Karpas-422 (cell line): ENCODE results near the gene PPP5C. TPM values are rescaled to one million over a fixed set of nuclear protein-coding genes. Genes with fewer than 3 reads are reported as not detected.

Experiments used
- DNase-seq: peaks from one replicate; pipeline ENCODE4 v3.0.0-alpha.2; 2015
- H2AFZ ChIP-seq: fragments of 200-600 bp; sonication (generic); 2 replicates; pipeline ENCODE4 v1.6.1; 2014; ENCODE audit warnings: antibody characterized with exemption, low read length, mixed read lengths
- H3K27ac ChIP-seq: fragments of 200-600 bp; sonication (generic); 2 replicates; pipeline ENCODE4 v1.5.1; 2014; ENCODE audit warnings: mild to moderate bottlenecking, low read length, moderate library complexity
- H3K27me3 ChIP-seq: fragments of 200-600 bp; sonication (generic); 2 replicates; pipeline ENCODE4 v1.6.1; 2014; ENCODE audit warnings: low read length, mixed read lengths
- H3K36me3 ChIP-seq: fragments of 200-600 bp; sonication (generic); 2 replicates; pipeline ENCODE4 v1.6.1; 2014; ENCODE audit warnings: low read length, mixed read lengths; ENCODE audit not compliant: insufficient read depth
- H3K4me1 ChIP-seq: fragments of 200-600 bp; sonication (generic); 2 replicates; pipeline ENCODE4 v1.6.1; 2014; ENCODE audit warnings: mild to moderate bottlenecking, low read length, mixed read lengths
- H3K4me2 ChIP-seq: fragments of 200-600 bp; sonication (generic); 2 replicates; pipeline ENCODE4 v1.6.1; 2014; ENCODE audit warnings: low read length, low read depth, mild to moderate bottlenecking; ENCODE audit not compliant: poor library complexity, severe bottlenecking
- H3K4me3 ChIP-seq: fragments of 200-600 bp; sonication (generic); 2 replicates; pipeline ENCODE4 v1.5.1; 2014; ENCODE audit warnings: mild to moderate bottlenecking, antibody characterized with exemption, low read length, mixed read lengths
- H3K79me2 ChIP-seq: fragments of 200-600 bp; sonication (generic); 2 replicates; pipeline ENCODE4 v1.6.1; 2014; ENCODE audit warnings: mild to moderate bottlenecking, low read length, mixed read lengths
- H3K9ac ChIP-seq: fragments of 200-600 bp; sonication (generic); 2 replicates; pipeline ENCODE4 v1.6.0; 2014; ENCODE audit warnings: low read length
- H3K9me2 ChIP-seq: fragments of 200-600 bp; sonication (generic), shearing (Covaris generic); replicated peaks from 2 replicates; pipeline ENCODE4 v1.6.0; 2014; ENCODE audit warnings: mild to moderate bottlenecking, low read length, moderate library complexity; ENCODE audit not compliant: insufficient read depth
- H3K9me3 ChIP-seq: fragments of 300-700, 200-600 bp; sonication (generic); 2 replicates; pipeline ENCODE4 v1.6.1; 2014; ENCODE audit warnings: low read length, mixed read lengths
- H4K20me1 ChIP-seq: fragments of 200-600 bp; sonication (generic); 2 replicates; pipeline ENCODE4 v1.6.1; 2014; ENCODE audit warnings: mild to moderate bottlenecking, antibody characterized with exemption, low read length, low read depth; ENCODE audit not compliant: insufficient read depth
- total RNA-seq: library from RNA; depleted of rRNA; stranded (reverse); fragments of >200 nt; shearing (Covaris generic); gene quantifications from 2 replicates; pipeline ENCODE4 v1.2.3, GENCODE V29; 2014; ENCODE audit warnings: low replicate concordance

PPP5C gene
- total RNA-seq, 1 experiment from 2014 or later = 31.1 TPM

- no peak overlapping the region for H3K4me2 ChIP-seq
- no peak overlapping the region for H2AFZ ChIP-seq
- no peak overlapping the region for H3K4me3 ChIP-seq
- no peaks in the 10 kb centered on the region for H3K79me2 ChIP-seq
- H3K36me3 ChIP-seq = no peaks in the 10 kb centered on the region
- no peaks in the 10 kb centered on the region for H4K20me1 ChIP-seq
- no peaks in the 10 kb centered on the region for H3K9me2 ChIP-seq
- no peak overlapping the region for H3K9ac ChIP-seq
- no peaks in the 10 kb centered on the region for H3K4me1 ChIP-seq
- no peaks in the 10 kb centered on the region for H3K9me3 ChIP-seq
- H3K27ac ChIP-seq = no peak overlapping the region
- no peaks in the 10 kb centered on the region for H3K27me3 ChIP-seq
- DNase-seq = no peak
Observed at GRCh38 chr19:46340051-46340659, 6.7 kb upstream of the PPP5C start.

GRCh38 chr19:46341937-46342336, 5.0 kb upstream of the PPP5C start:
- H3K79me2 ChIP-seq = no peaks in the 10 kb centered on the region
- H3K36me3 ChIP-seq = no peaks in the 10 kb centered on the region
- H3K9me3 ChIP-seq = no peaks in the 10 kb centered on the region
- DNase-seq = no peak
- H3K27me3 ChIP-seq = no peaks in the 10 kb centered on the region
- H4K20me1 ChIP-seq = no peaks in the 10 kb centered on the region
- H3K4me1 ChIP-seq = peaks cover 6% of the 10 kb centered on the region
- H3K9ac ChIP-seq = no peak overlapping the region
- no peak overlapping the region for H3K27ac ChIP-seq
- H3K4me2 ChIP-seq = no peak overlapping the region
- H3K9me2 ChIP-seq = no peaks in the 10 kb centered on the region
- no peak overlapping the region for H2AFZ ChIP-seq
- no peak overlapping the region for H3K4me3 ChIP-seq

- Histone ChIP-seq H3K79me2 (peaks cover 24% of the 10 kb centered on the region), H3K9me3 (no peaks in the 10 kb centered on the region), H3K27ac (no peak overlapping the region), H4K20me1 (peaks cover 13% of the 10 kb centered on the region), H3K4me3 (no peak overlapping the region), H3K9ac (no peak overlapping the region), H3K36me3 (peaks cover 3% of the 10 kb centered on the region; the same call in 1 of the 2 replicates), H3K4me1 (peaks cover 24% of the 10 kb centered on the region), H3K4me2 (no peak overlapping the region), H2AFZ (no peak overlapping the region), H3K27me3 (no peaks in the 10 kb centered on the region), H3K9me2 (no peaks in the 10 kb centered on the region)
- no peak for DNase-seq
Observed at GRCh38 chr19:46344363-46344762, 2.5 kb upstream of the PPP5C start.

GRCh38 chr19:46345157-46345556, 1.7 kb upstream of the PPP5C start:
- Histone ChIP-seq H3K27me3 (no peaks in the 10 kb centered on the region), H2AFZ (no peak overlapping the region), H3K27ac (no peak overlapping the region), H3K9me3 (no peaks in the 10 kb centered on the region), H3K9ac (no peak overlapping the region), H3K4me2 (no peak overlapping the region), H3K4me3 (no peak overlapping the region), H4K20me1 (peaks cover 18% of the 10 kb centered on the region), H3K36me3 (peaks cover 3% of the 10 kb centered on the region; the same call in 1 of the 2 replicates), H3K4me1 (peaks cover 32% of the 10 kb centered on the region), H3K79me2 (peaks cover 32% of the 10 kb centered on the region), H3K9me2 (no peaks in the 10 kb centered on the region)
- no peak for DNase-seq

GRCh38 chr19:46347572-46347883, 641 bp downstream of the PPP5C start:
- H2AFZ ChIP-seq = no peak overlapping the region
- H3K9me3 ChIP-seq = no peaks in the 10 kb centered on the region
- peak overlapping the region; percentile 99 for H3K9ac ChIP-seq
- H3K4me1 ChIP-seq = peaks cover 47% of the 10 kb centered on the region
- no peaks in the 10 kb centered on the region for H3K27me3 ChIP-seq
- peak overlapping the region; percentile 99 for H3K4me3 ChIP-seq
- DNase-seq = no peak
- peaks cover 55% of the 10 kb centered on the region for H3K79me2 ChIP-seq
- peaks cover 22% of the 10 kb centered on the region for H4K20me1 ChIP-seq
- no peak overlapping the region for H3K27ac ChIP-seq
- H3K9me2 ChIP-seq = no peaks in the 10 kb centered on the region
- peaks cover 7% of the 10 kb centered on the region for H3K36me3 ChIP-seq
- H3K4me2 ChIP-seq = peak overlapping the region; percentile 79

GRCh38 chr19:46347985-46348384, 1.1 kb downstream of the PPP5C start:
- Histone ChIP-seq H3K36me3 (peaks cover 7% of the 10 kb centered on the region), H4K20me1 (peaks cover 22% of the 10 kb centered on the region), H3K9me2 (no peaks in the 10 kb centered on the region), H3K27ac (no peak overlapping the region), H2AFZ (no peak overlapping the region), H3K9ac (peak overlapping the region; percentile 99), H3K27me3 (no peaks in the 10 kb centered on the region), H3K4me2 (peak overlapping the region; percentile 79), H3K4me3 (peak overlapping the region; percentile 99), H3K9me3 (no peaks in the 10 kb centered on the region), H3K4me1 (peaks cover 47% of the 10 kb centered on the region), H3K79me2 (peaks cover 58% of the 10 kb centered on the region)
- peak; percentile 44 for DNase-seq

- H3K9me2 ChIP-seq = no peaks in the 10 kb centered on the region
- peaks cover 47% of the 10 kb centered on the region for H3K4me1 ChIP-seq
- no peaks in the 10 kb centered on the region for H3K9me3 ChIP-seq
- peak overlapping the region; percentile 43 for H3K27ac ChIP-seq
- peaks cover 70% of the 10 kb centered on the region for H3K79me2 ChIP-seq
- peak overlapping the region; percentile 99 for H3K4me3 ChIP-seq
- H3K9ac ChIP-seq = peak overlapping the region; percentile 61
- H3K27me3 ChIP-seq = no peaks in the 10 kb centered on the region
- H2AFZ ChIP-seq = no peak overlapping the region
- peak overlapping the region; percentile 79 for H3K4me2 ChIP-seq
- peak; percentile 54 for DNase-seq
- H4K20me1 ChIP-seq = peaks cover 22% of the 10 kb centered on the region
- H3K36me3 ChIP-seq = peaks cover 13% of the 10 kb centered on the region
Observed at GRCh38 chr19:46349311-46349993, 2.6 kb downstream of the PPP5C start.

DNA sequence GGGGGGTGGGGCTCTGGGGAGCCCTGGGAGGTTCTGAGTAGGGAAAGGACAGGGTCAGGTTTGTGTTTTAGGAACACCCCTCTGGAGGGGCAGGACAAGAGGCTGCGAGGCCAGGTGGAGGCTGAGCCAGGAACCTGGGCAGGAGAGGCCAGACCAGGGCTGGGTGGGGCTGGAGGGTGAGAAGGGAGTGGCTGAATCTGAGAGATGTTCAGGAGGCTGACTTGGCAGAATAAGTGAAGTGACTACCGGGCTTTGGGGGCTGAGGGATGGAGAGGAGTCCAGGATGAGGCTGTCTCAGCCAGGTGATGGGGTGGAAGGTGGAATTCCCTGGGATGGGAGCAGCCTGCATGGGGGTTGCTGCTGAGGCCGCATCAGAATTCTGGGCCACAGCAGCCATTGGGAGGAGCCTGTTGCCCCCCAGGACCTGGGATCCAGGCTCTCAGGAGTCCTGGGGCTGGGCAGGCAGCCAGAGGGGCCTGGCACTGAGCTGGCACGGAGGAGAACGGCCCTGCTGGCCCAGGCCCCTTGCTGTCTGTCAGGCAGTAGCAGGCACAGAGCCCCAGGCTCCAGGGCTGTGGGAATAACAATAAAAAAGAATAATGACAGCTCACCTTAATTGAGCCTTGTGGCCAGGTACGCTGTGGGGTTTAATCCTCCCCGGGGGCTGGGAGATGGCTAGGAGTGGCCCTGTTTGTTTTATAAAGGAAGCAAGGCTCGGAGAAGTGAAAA, 3.3 kb downstream of the PPP5C start:
- Histone ChIP-seq H3K4me1 (peaks cover 47% of the 10 kb centered on the region), H3K79me2 (peaks cover 75% of the 10 kb centered on the region)

More for the DNA sequence above, 3.3 kb downstream of the PPP5C start:
- H3K27ac ChIP-seq = peak overlapping the region; percentile 43
- H3K36me3 ChIP-seq = peaks cover 16% of the 10 kb centered on the region
- no peaks in the 10 kb centered on the region for H3K9me2 ChIP-seq
- H3K27me3 ChIP-seq = no peaks in the 10 kb centered on the region
- H3K9me3 ChIP-seq = no peaks in the 10 kb centered on the region
- H3K9ac ChIP-seq = peak overlapping the region; percentile 61
- DNase-seq = no peak
- peak overlapping the region; percentile 79 for H3K4me2 ChIP-seq
- no peak overlapping the region for H2AFZ ChIP-seq
- H3K4me3 ChIP-seq = peak overlapping the region; percentile 99
- H4K20me1 ChIP-seq = peaks cover 22% of the 10 kb centered on the region
